GM12801 (cell line): ENCODE results near the gene GDF10.

Experiments used
- TF ChIP-seq, protein P1 (sequence below): IDR thresholded peaks from one replicate; pipeline ENCODE4 v1.5.1; 2011; ENCODE audit warnings: control low read depth; ENCODE audit not compliant: insufficient read length; ENCODE audit errors: extremely low read depth

GDF10 gene

DNA sequence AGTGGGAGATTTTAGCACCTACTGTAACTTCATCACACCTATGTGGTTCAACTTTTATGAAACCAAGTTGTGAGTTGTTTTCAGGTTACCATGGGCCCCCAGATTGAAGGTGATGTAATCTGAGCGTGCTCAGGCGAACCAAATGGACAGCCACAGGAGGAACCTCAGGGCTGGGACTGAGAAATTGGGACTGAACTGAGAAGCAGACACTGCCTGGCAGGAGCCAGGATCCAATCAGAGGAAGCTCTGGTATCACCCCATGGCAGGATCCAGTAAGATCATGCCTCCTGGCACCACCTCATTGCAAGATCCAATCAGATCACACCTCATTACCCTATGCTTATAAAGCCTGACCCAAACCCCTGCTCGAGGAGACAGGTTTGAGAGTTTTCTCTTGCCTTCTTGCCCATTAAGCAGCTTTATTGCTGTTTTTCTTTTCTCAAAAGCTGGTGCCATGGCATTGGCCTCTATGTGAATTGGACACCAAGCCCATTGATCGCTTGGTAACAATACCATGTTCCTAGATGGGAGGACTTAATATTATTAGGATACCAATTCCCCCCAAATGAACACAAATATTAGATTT, 43.2 kb upstream of the GDF10 start:
- TF ChIP-seq, protein P1, sequence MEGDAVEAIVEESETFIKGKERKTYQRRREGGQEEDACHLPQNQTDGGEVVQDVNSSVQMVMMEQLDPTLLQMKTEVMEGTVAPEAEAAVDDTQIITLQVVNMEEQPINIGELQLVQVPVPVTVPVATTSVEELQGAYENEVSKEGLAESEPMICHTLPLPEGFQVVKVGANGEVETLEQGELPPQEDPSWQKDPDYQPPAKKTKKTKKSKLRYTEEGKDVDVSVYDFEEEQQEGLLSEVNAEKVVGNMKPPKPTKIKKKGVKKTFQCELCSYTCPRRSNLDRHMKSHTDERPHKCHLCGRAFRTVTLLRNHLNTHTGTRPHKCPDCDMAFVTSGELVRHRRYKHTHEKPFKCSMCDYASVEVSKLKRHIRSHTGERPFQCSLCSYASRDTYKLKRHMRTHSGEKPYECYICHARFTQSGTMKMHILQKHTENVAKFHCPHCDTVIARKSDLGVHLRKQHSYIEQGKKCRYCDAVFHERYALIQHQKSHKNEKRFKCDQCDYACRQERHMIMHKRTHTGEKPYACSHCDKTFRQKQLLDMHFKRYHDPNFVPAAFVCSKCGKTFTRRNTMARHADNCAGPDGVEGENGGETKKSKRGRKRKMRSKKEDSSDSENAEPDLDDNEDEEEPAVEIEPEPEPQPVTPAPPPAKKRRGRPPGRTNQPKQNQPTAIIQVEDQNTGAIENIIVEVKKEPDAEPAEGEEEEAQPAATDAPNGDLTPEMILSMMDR = no peak

DNA sequence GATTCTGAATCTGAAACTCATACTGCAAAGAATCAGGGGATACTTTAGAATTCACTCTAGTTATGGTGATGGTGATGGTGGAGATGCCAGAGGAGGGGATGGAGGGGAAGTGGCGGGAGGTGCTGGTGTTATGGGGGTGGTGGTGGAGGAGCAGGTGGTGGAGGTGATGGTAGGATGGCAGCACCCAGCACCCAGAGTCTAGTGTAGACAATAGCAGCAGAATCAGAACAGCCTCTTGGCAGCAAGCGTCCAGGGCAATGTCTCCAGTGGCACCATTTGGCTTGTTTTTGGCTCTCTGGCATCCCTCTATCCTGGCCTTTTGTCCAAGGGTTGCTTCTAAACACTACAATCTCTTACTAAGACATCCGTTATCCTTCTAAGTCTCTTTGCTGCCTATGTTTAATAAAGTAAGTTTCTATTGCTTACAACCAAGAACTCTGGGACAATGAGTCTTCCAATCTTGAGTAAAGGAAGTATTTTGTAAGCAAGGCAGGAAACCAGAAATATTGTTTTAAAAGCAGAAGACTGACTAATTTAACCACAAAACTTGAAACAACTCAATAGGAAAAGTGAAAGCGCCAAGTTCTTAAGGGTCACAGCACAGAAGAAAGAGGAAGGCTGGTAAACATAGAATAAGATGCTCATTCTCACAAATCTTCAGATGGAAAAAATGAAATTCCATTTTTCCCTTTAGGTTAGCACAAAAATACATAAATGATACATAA, 42.4 kb upstream of the GDF10 start:
- TF ChIP-seq, protein P1 = no peak

DNA sequence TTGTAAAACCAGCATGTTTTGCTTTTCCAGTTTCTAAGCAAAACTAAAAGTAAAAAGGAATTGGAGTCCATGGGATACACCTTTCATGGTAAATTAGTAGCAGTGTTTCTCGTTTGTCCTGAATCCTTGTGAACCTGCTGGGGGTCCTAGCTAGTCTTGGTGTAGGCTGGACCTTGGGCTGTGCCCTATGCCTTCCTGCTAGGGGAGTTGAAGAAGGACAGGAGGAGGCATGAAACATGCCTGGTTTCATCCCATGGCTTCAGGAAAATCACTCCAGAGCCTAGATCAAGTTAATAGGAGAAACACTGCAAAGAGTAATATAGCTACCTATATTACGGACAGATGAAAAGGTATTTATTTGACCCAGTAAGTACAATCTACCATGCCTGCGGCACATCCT, 41.1 kb upstream of the GDF10 start:
- TF ChIP-seq, protein P1 = no peak

DNA sequence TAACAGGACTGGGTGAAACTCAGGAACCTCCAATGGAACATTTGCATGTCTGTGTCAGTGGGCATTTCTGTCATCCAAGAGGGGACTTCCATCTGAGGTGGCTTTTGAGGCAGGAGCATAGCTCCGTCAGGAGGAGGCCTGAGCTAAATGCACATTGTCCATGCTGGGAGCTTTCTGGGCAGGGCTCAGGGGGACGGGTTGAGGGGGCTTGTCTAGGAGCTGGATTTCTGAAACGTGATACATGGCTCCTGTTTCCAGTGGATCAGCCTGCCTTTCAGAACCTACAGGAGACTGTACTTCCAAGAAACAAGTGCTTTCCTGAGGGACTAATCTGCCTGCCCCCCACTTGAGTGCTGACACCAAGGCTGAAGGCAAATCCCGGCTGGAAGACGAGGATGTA, 40.5 kb upstream of the GDF10 start:
- TF ChIP-seq, protein P1 = no peak

DNA sequence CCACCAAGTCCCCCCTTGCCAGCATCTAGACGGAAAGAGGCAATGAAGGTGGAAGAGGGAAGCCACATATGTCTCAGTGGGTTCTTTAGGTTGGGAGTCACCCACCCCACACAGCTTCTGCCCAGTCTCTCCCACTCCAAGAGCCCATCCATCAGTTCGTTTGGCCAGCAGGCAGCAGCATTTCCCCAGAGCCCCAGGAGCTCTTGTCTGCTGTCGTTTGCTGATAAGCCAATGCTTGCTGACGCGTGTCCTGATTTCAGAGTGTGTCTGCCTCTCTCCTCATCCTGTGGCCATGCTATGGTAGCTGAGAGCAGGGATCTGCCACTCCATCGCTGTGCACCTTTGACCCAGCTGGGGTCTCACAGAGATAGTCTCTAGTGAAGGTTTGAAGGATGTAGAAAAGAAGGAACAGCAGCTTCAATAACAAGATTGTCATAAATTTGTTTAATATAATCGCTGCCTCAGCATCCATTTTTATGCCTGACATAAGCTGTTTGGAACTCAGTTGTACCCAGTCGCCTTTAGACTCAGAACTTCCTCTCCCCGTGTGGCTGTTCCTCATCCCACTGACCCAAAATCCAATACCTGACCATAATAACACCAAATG, 39.4 kb upstream of the GDF10 start:
- TF ChIP-seq, protein P1 = no peak

DNA sequence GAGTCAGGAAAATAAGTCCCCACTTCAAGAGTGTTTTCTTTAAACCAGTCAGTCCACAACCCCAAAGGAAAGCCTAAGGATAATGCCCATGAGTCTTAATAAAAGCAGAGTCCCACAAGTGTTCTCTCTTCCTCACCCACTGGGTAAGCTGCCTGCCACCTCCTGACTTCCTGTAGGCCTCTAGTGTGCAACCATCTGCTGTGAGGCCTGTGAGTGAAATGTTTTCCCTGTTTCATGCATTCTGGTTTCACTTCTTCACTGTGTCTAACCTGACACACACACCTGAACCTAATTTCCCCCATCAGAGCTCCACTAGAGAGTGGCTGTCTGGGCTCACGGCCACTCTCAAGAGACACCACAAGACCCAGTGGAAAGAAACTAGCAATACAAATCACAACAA, 38.9 kb upstream of the GDF10 start:
- TF ChIP-seq, protein P1 = no peak

DNA sequence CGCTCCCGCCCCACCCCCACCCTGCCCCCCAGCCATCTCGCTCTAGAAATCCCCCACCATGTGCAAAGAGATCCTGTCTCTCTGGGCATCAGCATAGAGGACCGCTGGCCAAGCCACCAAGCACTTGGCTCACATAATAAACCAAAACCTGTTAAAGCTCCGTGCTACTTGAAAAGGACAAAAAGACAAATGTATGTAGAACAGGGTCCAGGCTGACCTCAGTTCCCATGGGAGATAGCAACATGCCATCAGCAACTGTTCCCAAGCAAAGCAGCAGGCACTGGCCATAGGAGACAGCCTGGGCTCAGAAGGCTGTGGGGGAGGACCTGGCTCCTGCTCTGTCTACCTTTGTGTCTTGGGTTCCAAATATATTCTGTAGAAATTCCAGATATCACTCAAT, 38.4 kb upstream of the GDF10 start:
- TF ChIP-seq, protein P1 = no peak
